ENCODE results near the gene PARD3. TPM values are rescaled to one million over a fixed set of nuclear protein-coding genes. Genes with fewer than 3 reads are reported as not detected.
A peak's percentile ranks its signal among the peaks of the same experiment; 100 is the strongest.

Gene PARD3
- under 1 TPM in 3 of 6 donors, not detected in 3; 0.05 to 0.36 (median 0.16) TPM for polyA plus RNA-seq (ENCODE audit: low read depth in 6 of 6)

- peaks cover 49 to 70% (median 67%) of the 10 kb centered on the region in 3 donors for H3K27me3 Mint-ChIP-seq
- ATAC-seq (ENCODE audit: low read depth in 2 of 2) = peak in 1 of 2 donors; percentile 9
Measured at GRCh38 chr10:34815185-34816084, at the start of gene PARD3. PARD3 (minus strand) TSS chr10:34815296; CDS start chr10:34814995, 301 bp downstream.

GRCh38 chr10:34864149-34865067, 49.3 kb upstream of the PARD3 start:
- Mint-ChIP-seq H3K9me3 (no peaks in the 10 kb centered on the region), H3K27me3 (peaks cover 0 to 5% (median 0%) of the 10 kb centered on the region in 3 donors), H3K4me3 (no peak overlapping the region), H3K4me1 (no peaks in the 10 kb centered on the region), H3K36me3 (no peaks in the 10 kb centered on the region), H3K27ac (no peak overlapping the region)
- ATAC-seq (ENCODE audit: low read depth in 2 of 2) (no peak), DNase-seq (no peak)

More at GRCh38 chr10:34815185-34816084, at the start of gene PARD3:
- H3K4me3 Mint-ChIP-seq = peak within 1 kb of the TSS; percentile 40 to 83 (median 76)
- no peak within 1 kb of the TSS for H3K27ac Mint-ChIP-seq
- H3K9me3 Mint-ChIP-seq = no peaks in the 10 kb centered on the region
- peaks cover 0 to 16% (median 13%) of the 10 kb centered on the region in 3 donors for H3K4me1 Mint-ChIP-seq
- H3K36me3 Mint-ChIP-seq = peaks cover 0 to 3% of the 10 kb centered on the region in 2 donors
- DNase-seq = no peak

- Mint-ChIP-seq H3K4me1 (no peaks in the 10 kb centered on the region), H3K4me3 (no peak overlapping the region), H3K36me3 (no peaks in the 10 kb centered on the region), H3K9me3 (peaks cover 0 to 2% (median 0%) of the 10 kb centered on the region in 7 donors), H3K27me3 (peaks cover under 1 to 14% (median 5%) of the 10 kb centered on the region in 3 donors), H3K27ac (no peak overlapping the region)
- no peak for ATAC-seq (ENCODE audit: low read depth in 2 of 2)
- no peak for DNase-seq
Measured at GRCh38 chr10:34862892-34863291, 47.8 kb upstream of the PARD3 start.

- ATAC-seq (ENCODE audit: low read depth in 2 of 2) (no peak), DNase-seq (no peak)
- Mint-ChIP-seq H3K4me1 (no peaks in the 10 kb centered on the region), H3K9me3 (peaks cover 0 to 4% (median 0%) of the 10 kb centered on the region in 7 donors), H3K27ac (no peak overlapping the region), H3K4me3 (no peak overlapping the region), H3K36me3 (no peaks in the 10 kb centered on the region), H3K27me3 (peaks cover 5 to 19% (median 11%) of the 10 kb centered on the region in 3 donors)
Measured at GRCh38 chr10:34861293-34862021, 46.4 kb upstream of the PARD3 start.

GRCh38 chr10:34859170-34859569, 44.1 kb upstream of the PARD3 start:
- H3K27me3 Mint-ChIP-seq = peaks cover 5 to 14% (median 11%) of the 10 kb centered on the region in 3 donors
- ATAC-seq (ENCODE audit: low read depth in 2 of 2) (no peak), DNase-seq (no peak)
- H3K9me3 Mint-ChIP-seq = peaks cover 0 to 6% (median 0%) of the 10 kb centered on the region in 7 donors
- H3K36me3 Mint-ChIP-seq = no peaks in the 10 kb centered on the region
- no peaks in the 10 kb centered on the region for H3K4me1 Mint-ChIP-seq
- no peak overlapping the region for H3K4me3 Mint-ChIP-seq
- H3K27ac Mint-ChIP-seq = no peak overlapping the region

GRCh38 chr10:34858003-34858402, 42.9 kb upstream of the PARD3 start:
- H3K4me3 Mint-ChIP-seq = no peak overlapping the region
- peaks cover 5 to 14% (median 11%) of the 10 kb centered on the region in 3 donors for H3K27me3 Mint-ChIP-seq
- peaks cover 0 to 8% (median 0%) of the 10 kb centered on the region in 7 donors for H3K9me3 Mint-ChIP-seq
- ATAC-seq (ENCODE audit: low read depth in 2 of 2) (no peak), DNase-seq (no peak)
- H3K27ac Mint-ChIP-seq = peak overlapping the region in 1 of 6 donors; percentile 41
- H3K4me1 Mint-ChIP-seq = no peaks in the 10 kb centered on the region
- no peaks in the 10 kb centered on the region for H3K36me3 Mint-ChIP-seq

- DNase-seq = no peak
- H3K4me1 Mint-ChIP-seq = no peaks in the 10 kb centered on the region
- peaks cover 5 to 14% (median 11%) of the 10 kb centered on the region in 3 donors for H3K27me3 Mint-ChIP-seq
- peaks cover 0 to 8% (median 4%) of the 10 kb centered on the region in 7 donors for H3K9me3 Mint-ChIP-seq
- H3K27ac Mint-ChIP-seq = no peak overlapping the region
- no peak for ATAC-seq (ENCODE audit: low read depth in 2 of 2)
- no peak overlapping the region for H3K4me3 Mint-ChIP-seq
- H3K36me3 Mint-ChIP-seq = no peaks in the 10 kb centered on the region
Measured at GRCh38 chr10:34854147-34854601, 39.1 kb upstream of the PARD3 start.

- H3K36me3 Mint-ChIP-seq = no peaks in the 10 kb centered on the region
- ATAC-seq (ENCODE audit: low read depth in 2 of 2) = no peak
- H3K27ac Mint-ChIP-seq = no peak overlapping the region
- H3K4me3 Mint-ChIP-seq = no peak overlapping the region
- no peaks in the 10 kb centered on the region for H3K4me1 Mint-ChIP-seq
- no peak for DNase-seq
- peaks cover 5 to 11% (median 8%) of the 10 kb centered on the region in 3 donors for H3K27me3 Mint-ChIP-seq
- peaks cover 0 to 8% (median 4%) of the 10 kb centered on the region in 7 donors for H3K9me3 Mint-ChIP-seq
Measured at GRCh38 chr10:34853357-34853756, 38.3 kb upstream of the PARD3 start.

GRCh38 chr10:34850558-34850957, 35.5 kb upstream of the PARD3 start:
- no peak overlapping the region for H3K4me3 Mint-ChIP-seq
- no peak for DNase-seq
- H3K27me3 Mint-ChIP-seq = no peaks in the 10 kb centered on the region
- no peak for ATAC-seq (ENCODE audit: low read depth in 2 of 2)
- no peaks in the 10 kb centered on the region for H3K36me3 Mint-ChIP-seq
- H3K4me1 Mint-ChIP-seq = no peaks in the 10 kb centered on the region
- peaks cover 0 to 5% (median 3%) of the 10 kb centered on the region in 7 donors for H3K9me3 Mint-ChIP-seq
- no peak overlapping the region for H3K27ac Mint-ChIP-seq

- no peaks in the 10 kb centered on the region for H3K27me3 Mint-ChIP-seq
- H3K9me3 Mint-ChIP-seq = peaks cover 0 to 5% (median 3%) of the 10 kb centered on the region in 7 donors
- ATAC-seq (ENCODE audit: low read depth in 2 of 2) (no peak), DNase-seq (no peak)
- H3K4me3 Mint-ChIP-seq = no peak overlapping the region
- no peaks in the 10 kb centered on the region for H3K36me3 Mint-ChIP-seq
- H3K27ac Mint-ChIP-seq = peak overlapping the region in 1 of 6 donors; percentile 81
- H3K4me1 Mint-ChIP-seq = no peaks in the 10 kb centered on the region
Measured at GRCh38 chr10:34850036-34850435, 34.9 kb upstream of the PARD3 start.

- H3K4me3 Mint-ChIP-seq = no peak overlapping the region
- ATAC-seq (ENCODE audit: low read depth in 2 of 2) (no peak), DNase-seq (no peak)
- H3K4me1 Mint-ChIP-seq = no peaks in the 10 kb centered on the region
- H3K27me3 Mint-ChIP-seq = peaks cover 0 to 7% (median 0%) of the 10 kb centered on the region in 3 donors
- H3K36me3 Mint-ChIP-seq = no peaks in the 10 kb centered on the region
- H3K9me3 Mint-ChIP-seq = peaks cover 0 to 3% (median 0%) of the 10 kb centered on the region in 7 donors
- H3K27ac Mint-ChIP-seq = no peak overlapping the region
Measured at GRCh38 chr10:34845070-34845469, 30.0 kb upstream of the PARD3 start.

- no peaks in the 10 kb centered on the region for H3K4me1 Mint-ChIP-seq
- H3K4me3 Mint-ChIP-seq = no peak overlapping the region
- peaks cover 0 to 7% (median 0%) of the 10 kb centered on the region in 3 donors for H3K27me3 Mint-ChIP-seq
- H3K36me3 Mint-ChIP-seq = no peaks in the 10 kb centered on the region
- H3K9me3 Mint-ChIP-seq = peaks cover 0 to 3% (median 0%) of the 10 kb centered on the region in 7 donors
- DNase-seq (no peak), ATAC-seq (ENCODE audit: low read depth in 2 of 2) (no peak)
- H3K27ac Mint-ChIP-seq = no peak overlapping the region
Measured at GRCh38 chr10:34844448-34844847, 29.4 kb upstream of the PARD3 start.

All from naive B cell (primary cell).